M059J (cell line): ENCODE results near the gene MFAP2. TPM values are rescaled to one million over a fixed set of nuclear protein-coding genes. Genes with fewer than 3 reads are reported as not detected.
A peak's percentile ranks its signal among the peaks of the same experiment; 100 is the strongest.

Experiments
- DNase-seq: peaks from one replicate; pipeline ENCODE4 v3.0.0-alpha.2; 2012; ENCODE audit warnings: low read depth
- total RNA-seq: library from RNA; depleted of rRNA; stranded (reverse); fragments of >200 nt; shearing (Covaris generic); gene quantifications from 2 replicates; pipeline ENCODE4 v1.2.3, GENCODE V29; 2014; rRNA removed

Gene MFAP2, protein sequence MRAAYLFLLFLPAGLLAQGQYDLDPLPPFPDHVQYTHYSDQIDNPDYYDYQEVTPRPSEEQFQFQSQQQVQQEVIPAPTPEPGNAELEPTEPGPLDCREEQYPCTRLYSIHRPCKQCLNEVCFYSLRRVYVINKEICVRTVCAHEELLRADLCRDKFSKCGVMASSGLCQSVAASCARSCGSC
- total RNA-seq, result 0.12 TPM in 1 of 2 replicates, not detected in the other

DNA sequence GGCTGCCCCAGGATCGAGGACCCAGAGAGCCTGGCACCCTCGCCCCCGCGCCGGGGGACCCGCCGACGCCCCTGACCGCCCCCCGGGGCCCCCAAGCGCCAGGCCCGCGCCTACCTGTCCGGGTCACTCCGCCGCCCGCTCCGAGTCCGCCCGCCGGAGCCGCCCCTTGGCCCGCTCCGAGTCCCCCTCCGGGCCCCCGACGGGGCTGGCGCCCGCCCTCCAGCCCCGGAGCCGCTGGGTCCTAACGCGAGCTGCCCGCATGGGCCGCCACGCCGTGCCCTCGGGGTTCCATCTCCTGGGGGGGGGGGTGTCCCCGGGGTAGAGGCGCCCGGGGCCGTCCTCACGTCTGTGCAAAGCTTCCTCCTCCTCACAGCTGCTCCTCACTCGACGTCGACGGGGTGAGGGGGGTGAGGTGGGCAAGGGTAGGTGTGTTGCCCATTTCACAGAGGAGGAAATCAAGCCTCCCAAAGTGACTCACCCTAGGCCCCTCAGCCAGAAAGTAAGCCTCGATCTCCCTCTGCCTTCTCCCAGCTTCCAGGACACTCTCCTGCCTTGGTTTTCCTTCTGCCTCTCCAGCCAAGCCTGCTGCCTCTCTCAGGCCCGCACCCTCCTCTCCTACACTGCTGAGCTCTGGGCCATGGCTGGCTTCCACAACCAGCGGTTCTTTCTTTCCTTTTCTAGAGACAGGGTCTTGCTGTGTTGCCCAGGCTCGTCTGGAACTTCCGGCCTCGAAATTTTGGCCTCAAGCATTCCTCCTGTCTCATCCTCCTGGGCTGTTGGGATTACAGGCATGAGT is at the start of gene MFAP2:
Gene MFAP2, minus strand, starts transcription at position 148 of the 796 bp plus-strand sequence. CDS start 2,347 bp downstream, outside the sequence.
- peak; percentile 39 for DNase-seq

DNA sequence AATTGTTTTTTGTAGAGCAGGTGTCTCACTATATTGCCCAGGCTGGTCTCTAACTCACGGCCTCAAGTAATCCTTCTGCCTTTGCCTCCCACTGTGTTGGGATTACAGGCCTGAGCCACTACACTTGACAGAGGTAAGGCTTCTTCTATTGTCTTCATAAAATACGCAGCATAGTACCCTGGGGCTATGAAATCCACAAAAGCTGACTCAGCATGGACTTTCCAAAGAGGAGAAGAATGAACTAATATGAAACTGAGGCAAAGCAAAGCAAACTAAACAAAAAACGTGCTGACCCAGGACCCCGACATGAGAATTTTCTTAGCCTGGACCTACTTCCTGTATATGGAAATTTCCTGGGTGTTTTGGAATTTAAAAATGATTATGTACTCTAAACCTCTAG is 49.8 kb upstream of the MFAP2 start:
- DNase-seq, result peak; percentile 20

DNA sequence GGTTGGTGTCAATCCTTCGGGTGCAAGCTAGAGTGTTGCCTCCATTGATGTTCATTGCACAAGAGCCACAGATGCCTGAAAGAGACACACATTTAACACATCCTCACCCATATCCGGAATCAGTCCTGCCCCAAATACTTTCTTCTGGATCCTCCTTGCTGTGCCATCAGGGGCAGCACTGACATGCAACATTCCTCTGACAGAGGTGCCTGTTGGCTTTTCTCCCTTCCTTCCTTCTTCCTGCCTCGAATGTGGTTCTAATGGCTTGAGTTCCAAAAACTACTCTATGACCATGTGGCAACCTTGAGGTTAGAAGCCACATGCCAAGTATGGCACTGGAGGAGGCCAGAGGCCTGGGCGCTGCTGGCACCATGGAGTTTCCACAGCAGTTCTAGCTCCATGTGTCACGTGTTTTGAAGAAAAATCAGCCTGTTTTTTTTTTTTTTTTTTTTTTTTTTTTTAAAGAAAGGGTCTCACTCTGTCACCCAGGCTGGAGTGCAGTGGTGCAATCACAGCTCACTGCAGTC is 48.3 kb upstream of the MFAP2 start:
- DNase-seq, result no peak

DNA sequence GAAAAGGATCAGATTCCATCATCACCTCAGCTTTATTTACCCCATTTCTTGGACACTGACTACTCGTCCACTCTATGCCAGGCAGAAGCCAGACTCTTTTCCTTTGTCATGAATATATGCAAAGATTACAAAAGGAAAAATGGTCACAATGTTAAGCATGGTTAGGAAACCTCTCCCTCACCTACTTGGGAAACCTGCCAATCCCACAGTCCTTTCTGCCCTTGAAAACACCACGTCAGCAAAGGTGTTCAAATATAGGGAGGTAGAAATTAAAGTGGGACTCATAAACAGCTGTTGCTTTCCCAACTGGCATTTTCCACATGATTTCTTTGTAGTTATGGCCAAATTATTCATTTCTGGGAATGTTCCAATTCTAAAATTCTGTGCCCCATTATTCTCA is 47.5 kb upstream of the MFAP2 start:
- DNase-seq, result no peak

- DNase-seq, result no peak
Observed at GRCh38 chr1:17027403-17027802, 47.0 kb upstream of the MFAP2 start.

GRCh38 chr1:17024721-17025120 is 44.3 kb upstream of the MFAP2 start:
- DNase-seq, result no peak

GRCh38 chr1:17023573-17023972 is 43.2 kb upstream of the MFAP2 start:
- DNase-seq, result no peak

DNA sequence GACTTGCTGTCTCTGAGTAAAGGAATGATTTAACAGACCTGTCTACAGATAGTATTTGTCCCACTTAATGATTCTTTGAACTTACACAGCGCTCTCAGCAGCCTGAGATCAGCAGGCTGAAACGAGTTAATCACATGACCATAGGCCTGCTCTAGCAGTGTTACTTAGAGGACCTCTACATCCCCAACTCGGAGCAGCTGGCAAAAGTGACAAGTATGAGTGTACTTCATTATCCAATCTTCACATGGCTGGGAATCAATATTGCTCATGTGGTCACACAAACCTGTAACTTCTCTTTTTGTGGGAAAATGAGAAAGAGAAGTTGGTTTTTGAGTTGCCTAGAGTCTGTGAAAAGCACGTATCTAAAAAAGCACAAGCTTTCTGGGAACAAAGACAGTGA is 42.7 kb upstream of the MFAP2 start:
- DNase-seq, result no peak

DNA sequence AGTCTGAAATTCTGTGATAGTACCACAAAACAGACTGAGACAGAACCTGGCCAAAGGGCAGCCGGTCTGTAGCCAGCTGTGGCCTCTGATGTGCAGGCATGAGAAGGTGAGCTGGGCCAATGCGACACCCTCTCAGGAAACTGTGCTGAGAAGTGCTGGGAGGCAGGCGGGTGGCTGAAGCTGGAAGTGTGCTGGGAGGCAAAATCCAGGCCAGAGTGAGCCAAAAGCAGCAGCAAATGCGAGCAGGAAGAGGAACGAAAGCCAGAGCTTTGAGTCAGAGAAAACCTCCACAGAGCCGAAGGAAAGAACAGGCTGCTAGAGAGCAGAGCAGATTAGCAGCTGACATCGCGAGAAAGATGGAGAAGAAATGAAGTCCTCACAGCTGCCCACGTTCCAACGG is 41.5 kb upstream of the MFAP2 start:
- DNase-seq, result no peak

DNA sequence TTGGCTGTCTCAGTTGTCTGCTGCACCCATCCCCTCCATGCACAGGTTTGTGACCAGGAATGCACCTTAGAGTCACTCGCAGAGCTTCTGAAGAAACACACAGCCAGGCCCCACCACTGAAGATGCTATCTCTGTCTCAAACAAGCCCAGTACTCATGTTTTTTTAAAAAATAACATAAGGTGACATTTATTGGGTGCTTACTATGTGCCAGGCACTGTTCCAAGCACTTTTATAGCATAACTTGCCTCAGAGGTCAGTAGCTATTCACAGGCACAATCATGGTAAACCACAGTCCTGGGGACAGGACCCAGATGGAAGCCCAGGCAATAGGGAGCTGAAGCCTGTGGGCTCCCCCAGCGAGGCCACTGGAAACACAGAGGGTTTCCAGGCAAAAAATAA is 40.1 kb upstream of the MFAP2 start:
- DNase-seq, result peak; percentile 37

DNA sequence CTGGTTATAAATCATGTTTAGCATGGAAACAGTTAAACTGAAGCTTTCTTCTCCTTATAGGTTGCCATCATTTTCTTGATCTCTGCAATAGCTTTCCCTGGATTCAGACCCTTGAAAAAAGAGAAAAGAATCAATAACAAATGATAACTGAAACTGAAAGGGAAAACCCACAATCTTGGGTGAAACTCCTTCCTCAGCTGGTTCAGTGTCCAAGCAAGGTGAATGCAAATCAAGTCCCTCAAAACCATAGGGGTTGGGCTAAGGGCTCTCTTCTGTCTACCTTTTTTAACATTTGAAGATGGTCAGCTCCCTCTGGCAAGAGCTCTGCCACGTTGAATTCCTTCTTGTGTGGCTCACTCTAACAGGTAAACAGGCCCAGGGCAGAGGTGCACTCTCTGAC is 38.4 kb upstream of the MFAP2 start:
- DNase-seq, result no peak

DNA sequence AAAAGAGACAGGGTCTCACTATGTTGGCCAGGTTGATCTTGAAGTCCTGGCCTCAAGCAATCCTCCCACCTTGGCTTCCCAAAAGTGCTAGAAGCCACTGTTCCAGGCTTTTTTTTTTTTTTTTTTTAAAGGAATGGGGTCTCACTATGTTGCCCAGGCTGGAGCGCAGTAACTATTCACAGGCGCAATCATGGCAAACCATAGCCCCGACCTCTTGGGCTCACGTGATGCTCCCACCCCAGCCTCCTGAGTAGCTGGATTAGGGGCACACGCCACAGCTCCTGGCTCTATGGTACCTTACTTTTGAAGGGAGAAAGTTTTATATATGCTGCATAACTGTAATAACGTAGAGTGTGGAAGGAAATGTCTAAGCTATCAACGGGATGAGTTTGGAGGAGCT is 37.0 kb upstream of the MFAP2 start:
- no peak for DNase-seq

- DNase-seq, result peak; percentile 79
Observed at GRCh38 chr1:17016317-17016661, 35.9 kb upstream of the MFAP2 start.

DNA sequence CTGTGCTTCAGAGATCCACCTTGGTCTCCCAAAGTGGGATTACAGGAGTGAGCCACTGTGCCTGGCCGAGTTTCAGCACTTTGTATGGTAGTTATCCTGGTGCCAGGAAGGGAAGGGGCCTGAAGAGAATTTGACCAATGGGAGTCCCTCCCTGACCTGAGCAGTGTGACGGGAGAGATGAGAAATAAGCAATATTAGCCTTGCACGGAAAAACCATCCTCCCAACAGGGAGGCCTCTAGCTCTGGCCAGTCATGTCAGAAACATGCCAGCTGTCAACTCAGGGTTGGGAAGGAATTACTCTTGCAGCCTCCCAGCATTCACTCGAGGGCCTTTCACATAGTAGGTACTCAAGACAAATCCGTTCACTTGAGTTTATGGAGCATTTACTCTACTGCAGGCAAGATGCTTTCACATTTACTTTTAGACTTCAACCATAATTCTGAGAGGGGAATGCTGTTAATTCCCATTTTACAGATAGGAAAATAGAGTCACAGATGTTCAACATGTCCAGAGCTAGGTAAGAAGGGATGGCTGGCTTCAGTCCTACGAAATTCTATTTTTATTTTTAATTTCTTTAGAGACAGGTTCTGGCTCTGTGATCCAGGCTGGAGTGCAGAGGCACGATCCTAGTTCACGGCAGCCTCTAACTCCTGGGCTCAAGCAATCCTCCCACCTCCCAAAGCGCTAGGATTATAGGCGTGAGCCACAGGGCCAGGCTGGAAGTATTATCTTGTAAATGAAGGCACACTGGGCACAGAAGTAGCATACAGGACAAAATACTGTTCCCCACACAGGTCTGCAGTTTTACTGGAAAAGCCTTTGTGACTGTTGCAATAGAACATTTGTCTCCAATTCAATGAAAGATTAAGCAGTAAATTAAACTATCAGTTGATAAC is 34.5 kb upstream of the MFAP2 start:
- DNase-seq, result no peak

DNA sequence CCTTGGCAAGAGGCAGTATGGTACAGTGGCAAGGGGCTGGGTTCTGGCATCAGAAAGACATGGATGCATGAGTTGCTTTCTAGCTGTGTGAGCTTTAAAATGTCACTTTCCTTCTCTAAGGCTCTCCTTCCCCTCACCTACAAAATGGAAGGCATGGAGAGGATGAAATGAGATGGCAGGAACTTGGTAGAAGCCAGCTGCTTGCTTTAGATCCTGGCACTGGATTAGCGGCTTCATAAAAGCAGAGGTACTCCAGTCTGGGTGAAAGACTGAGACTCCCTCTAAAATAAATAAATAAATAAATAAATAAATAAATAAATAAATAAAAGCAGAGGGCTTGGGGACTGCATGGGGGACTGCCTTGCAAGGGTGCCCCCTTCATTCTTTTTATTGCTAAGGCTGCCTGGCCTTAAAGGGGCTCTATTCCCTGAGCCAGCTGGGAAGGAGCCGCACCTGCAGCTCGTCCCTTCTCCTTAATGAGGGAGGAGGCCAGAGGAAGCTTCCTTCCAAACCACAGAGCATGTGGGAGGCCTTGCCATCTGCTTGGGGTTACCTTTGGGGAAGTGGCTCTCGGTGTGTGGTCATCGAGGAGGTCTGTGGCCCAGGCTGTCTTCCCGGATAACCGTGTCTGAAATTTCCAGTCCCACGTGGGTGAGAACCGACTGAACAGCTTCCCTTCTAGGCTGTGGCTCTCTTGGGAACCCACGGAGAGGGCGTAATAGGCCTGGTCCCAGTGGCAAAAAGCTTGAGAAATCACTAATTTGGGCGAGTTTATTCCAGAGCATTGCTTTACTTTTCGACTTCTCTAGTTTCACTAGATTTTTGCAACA is 33.3 kb upstream of the MFAP2 start:
- DNase-seq, result peak; percentile 77

- peak; percentile 82 for DNase-seq
Observed at GRCh38 chr1:17012775-17013490, 32.5 kb upstream of the MFAP2 start.

DNA sequence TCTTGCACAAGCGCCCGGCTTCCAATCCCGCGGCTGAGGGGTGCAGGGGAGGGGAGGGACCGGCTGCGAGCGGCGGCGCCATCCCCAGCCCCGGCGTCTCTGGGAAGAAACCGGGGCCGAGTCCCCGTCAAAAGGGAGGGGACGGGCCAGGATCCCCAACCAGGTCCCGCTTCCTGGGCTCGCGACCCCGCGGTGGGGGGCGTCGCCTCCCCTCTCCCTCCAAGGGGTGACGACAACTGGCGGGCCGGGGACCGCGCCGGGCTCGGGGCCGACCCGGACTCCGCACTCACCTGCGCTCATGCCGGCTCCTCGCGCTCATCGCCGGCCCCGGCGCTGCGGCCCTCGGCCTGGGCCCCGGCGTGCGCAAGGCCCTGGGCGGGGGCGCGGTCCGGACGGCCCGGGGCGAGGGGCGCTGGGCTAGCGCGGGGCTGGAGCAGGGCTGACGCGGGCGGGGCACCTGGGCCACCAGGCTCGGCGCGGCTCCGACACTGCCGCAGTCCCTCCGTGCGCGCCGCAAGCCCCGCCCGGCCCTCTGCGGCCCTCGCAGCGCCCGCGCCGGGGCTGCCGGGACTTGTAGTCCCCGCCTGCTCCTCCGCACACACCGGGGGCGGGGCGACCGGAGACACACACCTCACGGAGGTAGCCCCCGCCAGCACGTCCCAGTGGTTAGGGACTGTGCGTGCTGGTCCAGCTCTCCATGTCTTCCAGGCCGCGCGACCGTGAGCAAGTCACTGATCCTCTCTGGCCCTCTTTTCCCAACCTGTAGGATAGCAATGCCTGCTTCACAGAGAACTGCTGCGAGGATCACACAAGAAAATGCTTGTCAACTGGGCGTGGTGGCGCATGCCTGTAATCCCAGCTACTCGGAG is 31.3 kb upstream of the MFAP2 start, which contains the start of gene ATP13A2:
Gene ATP13A2, minus strand, starts transcription at position 490 of the 869 bp plus-strand sequence. Its CDS starts 190 bp downstream, at position 300.
- DNase-seq, result peak; percentile 76

- no peak for DNase-seq
Observed at GRCh38 chr1:17011092-17011438, 30.6 kb upstream of the MFAP2 start.

GRCh38 chr1:17009706-17010105 is 29.3 kb upstream of the MFAP2 start:
- peak; percentile 18 for DNase-seq
